ENCODE measurements around the gene PSMD4.

DNA sequence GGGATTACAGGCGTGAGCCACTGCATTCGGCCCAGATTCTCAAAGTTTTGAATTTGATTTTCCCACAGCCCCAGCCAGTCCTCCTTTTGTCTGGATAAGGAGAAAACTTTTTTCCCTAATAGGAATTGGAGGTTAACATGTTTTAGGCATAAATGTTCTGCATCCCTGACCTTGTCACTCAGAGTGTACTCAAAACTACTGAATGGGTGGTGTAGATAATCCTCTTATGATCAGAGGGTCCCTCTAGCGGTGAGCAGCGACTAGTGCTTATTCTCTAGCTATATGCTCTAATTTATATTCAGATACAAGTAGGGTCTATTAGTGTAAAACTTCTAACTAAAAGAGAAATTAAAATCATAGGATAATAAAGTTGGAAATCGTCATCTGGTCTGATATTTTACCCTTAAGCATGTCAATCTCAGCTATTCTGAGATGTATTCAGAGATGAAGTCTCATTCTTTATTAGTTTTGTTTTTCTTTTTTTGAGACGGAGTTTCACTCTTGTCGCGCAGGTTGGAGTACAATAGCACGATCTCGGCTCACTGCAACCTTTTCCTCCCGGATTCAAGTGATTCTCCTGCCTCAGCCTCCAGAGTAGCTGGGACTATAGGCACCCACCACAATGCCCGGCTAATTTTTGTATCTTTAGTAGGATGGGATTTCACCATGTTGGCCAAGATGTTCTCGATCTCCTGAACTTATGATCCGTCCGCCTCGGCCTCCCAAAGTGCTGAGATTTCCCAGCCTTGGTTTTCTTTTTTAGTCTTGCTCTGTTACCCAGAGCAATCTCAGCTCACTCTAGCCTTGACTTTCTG, 2.7 kb upstream of the PSMD4 start:
- TF ChIP-seq GATA3 (IDR thresholded peaks at IDR 0.05; ENCODE audit: low read depth, low read length) (no peak), GATA2 (IDR thresholded peaks at IDR 0.05; ENCODE audit: low read depth, low read length) (no peak)

All from SH-SY5Y (cell line).